HG03342 (cell line): ENCODE data around the gene SGCB.
A peak's percentile ranks its signal among the peaks of the same experiment; 100 is the strongest.
"Not testable (repeated sequence)": the region's sequence is repeated elsewhere in the genome, so short reads cannot be mapped to it uniquely, and the experiment has no call there.

Experiments used
- ATAC-seq: cut with Tn5 transposase; IDR thresholded peaks from one replicate; pipeline ENCODE4 v1.9.1; 2021; ENCODE audit warnings: mild to moderate bottlenecking, moderate library complexity; ENCODE audit not compliant: unreplicated experiment

The SGCB gene, protein sequence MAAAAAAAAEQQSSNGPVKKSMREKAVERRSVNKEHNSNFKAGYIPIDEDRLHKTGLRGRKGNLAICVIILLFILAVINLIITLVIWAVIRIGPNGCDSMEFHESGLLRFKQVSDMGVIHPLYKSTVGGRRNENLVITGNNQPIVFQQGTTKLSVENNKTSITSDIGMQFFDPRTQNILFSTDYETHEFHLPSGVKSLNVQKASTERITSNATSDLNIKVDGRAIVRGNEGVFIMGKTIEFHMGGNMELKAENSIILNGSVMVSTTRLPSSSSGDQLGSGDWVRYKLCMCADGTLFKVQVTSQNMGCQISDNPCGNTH

DNA sequence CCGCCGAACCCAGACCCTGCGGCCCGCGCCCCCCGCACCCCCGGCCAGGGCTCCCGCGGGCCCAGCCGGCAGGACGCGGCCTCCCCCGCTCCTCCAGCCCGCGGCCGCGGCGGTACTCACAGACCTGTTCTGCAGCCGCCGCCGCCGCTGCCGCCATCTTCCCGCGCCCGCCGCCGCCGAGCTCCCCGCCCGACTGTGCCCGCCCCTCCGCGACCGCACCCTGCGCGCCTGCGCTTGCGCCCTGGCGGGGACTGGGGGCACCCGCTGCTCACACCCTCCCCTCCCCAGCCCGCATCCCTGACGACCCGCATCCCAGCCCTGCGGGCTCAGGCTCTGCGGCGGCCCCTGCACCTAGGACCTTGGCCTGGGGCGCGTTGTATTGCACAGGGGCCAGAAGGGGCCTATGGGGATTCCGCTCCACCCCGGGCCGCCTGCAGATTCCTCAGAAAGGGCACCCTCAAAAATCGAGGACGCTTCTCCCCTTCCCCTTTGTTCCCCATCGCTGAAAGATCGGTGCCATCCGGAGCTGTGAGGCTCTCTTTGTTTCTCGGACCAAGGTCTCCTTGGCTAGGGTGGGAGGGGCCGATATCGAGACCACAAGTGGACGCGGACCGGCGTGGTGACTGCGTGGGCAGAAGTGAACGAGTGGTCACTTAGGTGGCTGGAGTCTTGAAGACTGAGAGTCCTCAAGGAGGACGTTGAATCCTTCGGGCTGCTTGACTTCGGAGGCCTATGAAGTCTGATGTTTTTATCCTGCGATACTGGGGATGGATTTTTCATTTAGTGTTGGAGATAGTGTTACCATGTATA, at the start of gene SGCB:
SGCB (minus strand) TSS at position 197 of the 810 bp plus-strand sequence; CDS start at position 157, 40 bp downstream.
- peak; percentile 91 for ATAC-seq

DNA sequence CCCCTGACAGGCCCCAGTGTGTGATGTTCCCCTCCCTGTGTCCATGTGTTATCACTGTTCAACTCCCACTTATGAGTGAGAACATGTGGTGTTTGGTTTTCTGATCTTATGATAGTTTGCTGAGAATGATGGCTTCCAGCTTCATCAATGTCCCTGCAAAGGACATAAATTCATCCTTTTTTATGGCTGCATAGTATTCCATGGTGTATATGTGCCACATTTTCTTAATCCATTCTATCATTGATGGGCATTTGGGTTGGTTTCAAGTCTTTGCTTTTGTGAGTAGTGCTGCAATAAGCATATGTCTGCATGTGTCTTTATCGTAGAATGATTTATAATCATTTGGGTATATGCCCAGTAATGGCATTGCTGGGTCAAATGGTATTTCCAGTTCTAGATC, 48.3 kb upstream of the SGCB start:
- not testable (repeated sequence) for ATAC-seq

DNA sequence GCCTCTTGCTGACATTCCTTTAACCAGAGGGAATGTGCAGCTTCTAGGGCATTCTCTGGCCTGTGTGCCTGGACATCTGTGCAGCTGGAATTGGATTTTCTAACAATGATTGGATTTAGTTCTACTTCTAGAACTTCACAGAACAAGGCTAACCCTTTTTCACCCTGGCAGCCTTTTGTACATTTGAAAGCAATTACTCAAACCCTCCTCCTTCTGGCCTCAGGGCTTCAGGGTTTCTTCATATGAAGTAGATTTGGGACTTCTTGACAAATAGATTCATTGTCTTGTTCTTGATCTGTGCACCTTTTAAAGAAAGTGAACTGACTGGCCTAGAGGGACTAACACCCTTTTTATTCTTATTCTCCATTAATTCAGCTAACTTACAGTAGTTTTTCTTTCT, 43.1 kb upstream of the SGCB start:
- ATAC-seq = no peak

DNA sequence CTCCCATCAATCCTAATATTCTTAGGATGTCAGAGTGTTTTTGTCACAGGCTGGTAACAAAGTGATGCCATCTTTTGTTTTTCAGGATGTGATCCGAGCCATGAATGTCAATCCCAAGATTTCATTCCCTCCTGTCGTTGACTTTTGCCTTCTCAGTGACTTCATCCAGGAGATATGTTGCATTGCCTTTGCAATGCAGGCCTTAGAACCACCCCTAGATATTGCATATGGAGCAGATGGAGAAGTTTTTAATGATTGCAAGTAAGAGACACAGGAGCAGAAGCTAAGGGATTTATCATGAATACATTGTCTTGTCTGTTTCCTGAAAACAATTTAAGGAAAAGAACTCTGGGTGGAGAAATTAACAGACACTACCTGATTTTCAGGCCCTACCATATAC, 41.6 kb upstream of the SGCB start:
- no peak for ATAC-seq

DNA sequence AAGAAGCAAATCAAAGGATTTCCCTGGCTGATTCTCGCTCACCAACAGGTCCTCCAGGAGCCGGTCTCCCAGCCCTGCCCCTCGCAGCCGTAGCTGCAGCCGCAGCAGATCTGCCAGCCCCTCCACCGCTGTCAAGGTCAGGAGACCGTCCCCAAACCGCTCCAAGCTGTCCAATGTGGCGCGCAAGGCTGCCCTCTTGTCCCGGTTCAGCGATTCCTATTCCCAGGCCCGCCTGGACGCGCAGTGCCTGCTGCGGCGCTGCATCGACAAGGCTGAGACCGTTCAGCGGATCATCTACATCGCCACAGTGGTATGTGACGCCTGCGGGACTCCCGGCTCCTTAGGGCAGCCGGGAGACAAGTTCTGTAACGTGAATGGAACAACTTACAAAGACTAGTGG, 38.6 kb upstream of the SGCB start:
- no peak for ATAC-seq

DNA sequence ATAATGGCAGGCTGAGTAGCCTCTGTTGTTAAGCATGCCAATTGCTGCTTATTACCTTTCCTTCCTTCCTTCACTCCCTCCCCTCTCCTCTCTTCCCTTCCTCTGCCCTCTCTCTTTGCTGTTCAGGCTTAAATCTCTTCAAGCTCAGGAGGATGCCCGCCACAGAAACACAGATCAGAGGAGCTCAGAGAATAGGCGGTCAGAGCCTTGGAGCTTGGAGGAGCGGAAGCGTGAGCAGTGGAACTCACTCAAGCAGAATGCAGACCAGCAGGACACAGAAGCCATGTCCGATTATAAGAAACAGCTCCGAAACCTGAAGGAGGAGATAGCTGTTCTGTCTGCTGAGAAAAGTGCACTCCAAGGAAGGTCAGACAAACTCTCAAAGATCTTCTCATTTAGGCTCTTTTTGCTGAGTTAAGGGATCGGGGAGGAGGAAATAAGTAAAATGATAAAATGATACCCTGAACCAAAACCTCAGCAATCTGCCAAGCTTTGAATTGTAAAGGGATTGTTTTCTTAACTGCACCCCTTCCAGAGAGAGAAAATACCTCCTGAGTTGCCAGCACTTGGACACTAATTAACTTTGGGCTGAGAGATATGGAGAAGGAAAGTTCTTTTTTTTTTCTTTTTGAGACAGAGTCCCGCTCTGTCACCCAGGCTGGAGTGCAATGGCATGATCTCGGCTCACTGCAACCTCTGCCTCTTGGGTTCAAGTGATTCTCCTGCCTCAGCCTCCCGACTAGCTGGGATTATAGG, 33.9 kb upstream of the SGCB start:
- ATAC-seq = no peak

DNA sequence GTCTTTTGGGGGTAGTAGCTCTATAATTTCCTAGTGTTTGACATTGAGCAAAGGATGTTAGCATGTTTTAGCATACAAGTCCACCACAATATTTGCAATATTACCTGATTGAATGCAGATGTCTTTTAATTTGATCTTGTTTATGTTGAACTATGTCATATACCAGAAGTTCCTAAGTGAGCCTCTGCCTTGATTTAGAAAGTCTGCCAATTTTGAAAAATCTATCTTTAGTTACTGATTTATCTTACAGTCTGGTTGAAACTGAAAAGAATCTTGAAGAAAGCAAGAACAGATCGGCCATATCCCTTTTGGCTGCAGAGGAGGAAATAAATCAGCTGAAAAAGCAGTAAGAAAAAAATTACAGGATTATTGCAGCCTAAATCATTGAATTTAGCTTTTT, 31.5 kb upstream of the SGCB start:
- ATAC-seq = no peak

DNA sequence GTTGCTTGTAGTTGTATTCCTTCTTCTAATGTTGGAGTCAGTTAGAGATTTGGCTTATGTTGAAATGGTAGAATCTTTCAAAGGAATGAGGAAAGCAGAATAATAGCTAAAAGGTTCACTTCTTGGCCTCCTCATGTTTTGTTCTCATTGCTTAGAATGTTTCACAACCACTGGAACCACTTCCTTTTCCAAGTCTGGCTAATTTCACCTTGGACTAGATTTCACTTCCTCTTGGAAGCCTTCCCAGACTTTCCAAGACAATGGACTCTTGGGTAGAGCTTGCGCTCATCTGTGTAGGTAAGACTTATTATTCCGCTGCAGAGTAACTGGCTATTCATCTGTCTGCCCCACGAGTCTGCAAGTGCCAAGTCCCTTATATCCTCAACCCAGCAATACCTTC, 21.3 kb upstream of the SGCB start:
- ATAC-seq = no peak

DNA sequence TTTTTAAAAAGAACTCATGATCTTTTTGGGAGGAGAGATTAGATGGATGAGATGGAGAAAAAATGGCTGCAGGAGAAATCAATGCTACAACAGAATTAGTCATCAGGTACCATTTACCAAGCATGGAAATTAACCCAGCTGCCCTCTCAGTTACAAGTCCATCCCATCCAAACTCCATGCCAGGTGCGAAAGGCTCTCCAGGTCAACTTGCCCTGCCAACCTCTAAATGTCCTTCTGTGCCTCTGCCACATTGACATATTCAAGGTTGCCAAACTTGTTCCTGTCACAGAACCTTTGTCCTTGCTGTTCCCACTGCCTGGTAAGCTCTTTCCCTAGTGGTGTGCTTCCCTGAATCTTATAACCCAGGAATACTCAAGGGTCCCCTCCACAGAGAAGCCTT, 20.2 kb upstream of the SGCB start:
- no peak for ATAC-seq

DNA sequence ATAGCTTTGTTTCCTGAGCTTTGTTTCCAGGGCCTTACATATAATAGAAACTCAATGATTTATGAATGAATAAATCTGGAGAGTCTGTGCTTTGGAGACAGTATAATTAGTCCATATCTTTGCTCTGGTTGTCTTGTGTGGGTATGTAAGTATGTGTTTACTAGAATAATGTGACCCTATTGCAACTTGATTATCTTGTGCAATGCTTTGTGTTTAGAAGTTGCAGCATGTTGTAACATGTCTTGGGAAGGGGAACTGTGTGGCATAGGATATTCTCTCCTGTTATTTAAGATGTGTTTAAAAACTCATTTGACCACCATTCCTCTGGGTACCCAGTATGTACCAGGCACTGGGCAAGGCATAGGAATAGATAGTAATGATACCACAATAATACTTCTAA, 19.1 kb upstream of the SGCB start:
- ATAC-seq = no peak

DNA sequence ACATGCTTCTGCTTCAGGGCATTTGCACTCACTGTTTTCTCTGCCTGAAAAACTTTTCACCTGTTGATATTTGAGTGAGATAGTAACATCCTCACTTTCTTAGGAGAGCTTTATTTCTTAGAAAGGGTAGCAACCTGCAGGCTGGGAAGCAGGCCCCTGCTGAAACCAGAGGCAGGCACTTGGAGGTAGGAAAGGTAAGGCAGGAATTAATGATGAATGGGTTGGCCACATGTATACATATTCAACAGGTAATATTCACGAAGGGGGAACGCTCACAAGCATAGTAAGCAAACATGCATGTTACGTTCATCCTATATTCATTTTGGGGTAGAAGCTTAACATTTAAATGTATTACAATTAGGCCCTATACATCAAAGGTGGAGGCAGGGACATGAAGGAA, 16.2 kb upstream of the SGCB start:
- no peak for ATAC-seq

DNA sequence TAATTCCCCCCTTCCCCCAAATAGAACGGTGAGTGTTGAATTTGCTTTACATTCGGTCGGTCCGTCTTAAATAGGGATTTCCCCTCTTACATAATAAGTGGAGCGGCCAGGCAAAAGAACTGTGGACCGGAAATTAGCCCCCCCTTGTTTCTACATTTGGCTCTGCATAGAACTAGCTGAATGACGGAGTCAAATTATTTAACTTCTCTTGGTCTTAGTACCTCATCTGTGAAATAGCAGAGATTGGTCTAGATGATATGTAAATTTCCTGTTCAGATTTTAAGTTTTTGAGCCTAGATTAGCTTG, 14.3 kb upstream of the SGCB start:
- ATAC-seq = peak; percentile 75

DNA sequence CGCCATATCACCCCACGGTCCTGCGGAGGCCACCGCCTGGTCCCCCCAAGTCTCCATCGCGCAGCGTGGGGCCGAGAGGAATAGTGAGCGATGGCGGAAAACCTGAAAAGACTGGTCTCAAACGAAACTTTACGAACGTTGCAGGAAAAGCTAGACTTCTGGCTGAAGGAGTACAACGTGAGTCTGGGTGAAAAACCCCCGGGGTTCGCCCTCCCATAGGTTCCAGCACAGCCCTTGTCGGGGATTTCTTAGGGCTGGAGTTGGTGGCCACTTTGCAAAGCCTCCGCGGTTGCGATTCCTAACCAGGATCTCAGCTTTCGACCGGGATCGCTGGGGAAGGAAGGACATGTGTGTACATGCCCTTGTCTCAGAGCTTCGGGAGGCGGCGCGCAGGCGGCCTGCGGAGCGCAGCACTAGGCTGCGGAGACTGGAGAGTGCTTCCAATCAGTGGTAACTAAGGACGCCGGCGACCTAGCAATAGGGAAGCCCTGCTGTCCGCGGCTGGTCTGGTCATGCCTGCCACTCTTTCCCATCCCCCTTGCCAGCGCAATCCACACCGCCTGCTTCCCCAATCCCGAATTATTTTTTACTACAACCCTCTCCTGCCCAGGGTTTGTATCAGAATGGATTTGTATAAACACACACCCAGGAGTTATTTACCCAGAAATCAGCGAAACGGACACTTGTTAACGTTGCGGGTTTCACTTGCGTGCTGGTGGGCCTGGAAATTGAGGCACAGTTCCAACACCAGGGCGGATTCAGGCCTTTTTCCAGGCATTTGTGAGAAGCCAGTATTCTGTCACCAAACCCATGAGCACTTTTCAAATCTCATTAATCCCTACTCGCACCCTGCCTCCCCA, 13.7 kb upstream of the SGCB start:
- ATAC-seq = peak; percentile 57

DNA sequence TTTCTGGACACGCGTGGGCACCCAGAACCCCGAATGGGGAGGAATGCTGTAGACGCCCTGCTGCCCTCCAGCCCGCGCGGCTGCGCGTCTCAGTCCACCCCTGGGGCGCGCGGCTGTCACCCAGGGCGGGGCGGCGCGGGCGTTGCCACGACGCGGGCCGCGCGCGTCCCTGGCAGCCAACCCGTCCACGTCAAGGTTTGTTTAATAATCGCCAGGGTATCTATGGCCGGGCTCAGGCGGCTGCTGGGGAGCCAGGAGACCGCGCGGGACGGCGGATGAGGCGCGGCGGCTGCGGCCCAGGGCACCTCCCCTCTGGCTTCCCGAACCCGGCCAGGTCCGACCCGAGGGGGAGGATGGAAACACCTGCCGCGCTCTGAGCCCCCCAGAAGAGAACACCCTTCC, 13.1 kb upstream of the SGCB start, which contains the start of gene SPATA18:
SPATA18 (plus strand) TSS at position 92 of the 402 bp plus-strand sequence. CDS start 401 bp downstream, outside the sequence.
- ATAC-seq = peak; percentile 43

DNA sequence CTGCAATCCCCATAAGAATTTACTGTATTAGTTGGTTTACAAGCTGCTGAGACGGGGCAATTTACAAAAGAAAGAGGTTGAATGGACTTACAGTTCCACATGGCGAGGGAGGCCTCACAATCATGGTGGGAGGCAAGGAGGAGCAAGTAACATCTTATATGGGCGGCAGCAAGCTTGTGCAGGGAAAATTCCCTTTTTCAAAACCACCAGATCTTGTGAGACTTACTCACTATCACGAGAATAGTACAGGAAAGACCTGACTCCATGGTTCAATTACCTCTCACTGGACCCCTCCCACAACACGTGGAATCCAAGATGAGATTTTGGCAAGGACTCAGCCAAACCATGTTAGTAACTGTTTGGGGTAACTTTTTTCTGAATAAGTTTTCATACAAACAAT, 11.2 kb upstream of the SGCB start:
- no peak for ATAC-seq

DNA sequence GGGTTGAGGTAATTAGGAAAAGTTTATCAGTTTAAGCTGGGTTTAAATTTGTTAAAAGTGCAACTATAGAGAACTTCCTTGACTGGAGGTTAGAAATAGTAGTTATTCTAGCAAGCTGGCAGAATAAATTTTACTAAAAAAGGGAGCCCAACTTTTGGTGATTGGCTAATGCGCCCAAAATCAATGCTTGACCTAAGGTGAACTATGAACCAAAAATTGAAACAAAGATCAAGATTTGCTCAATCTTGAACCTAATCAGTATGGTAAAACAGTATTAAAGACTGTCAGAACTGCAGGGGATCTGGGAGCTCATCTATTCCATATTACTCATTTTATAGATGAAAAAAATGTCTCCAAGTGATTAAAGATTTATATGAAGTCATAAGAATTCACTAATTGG, 6.9 kb upstream of the SGCB start:
- no peak for ATAC-seq

DNA sequence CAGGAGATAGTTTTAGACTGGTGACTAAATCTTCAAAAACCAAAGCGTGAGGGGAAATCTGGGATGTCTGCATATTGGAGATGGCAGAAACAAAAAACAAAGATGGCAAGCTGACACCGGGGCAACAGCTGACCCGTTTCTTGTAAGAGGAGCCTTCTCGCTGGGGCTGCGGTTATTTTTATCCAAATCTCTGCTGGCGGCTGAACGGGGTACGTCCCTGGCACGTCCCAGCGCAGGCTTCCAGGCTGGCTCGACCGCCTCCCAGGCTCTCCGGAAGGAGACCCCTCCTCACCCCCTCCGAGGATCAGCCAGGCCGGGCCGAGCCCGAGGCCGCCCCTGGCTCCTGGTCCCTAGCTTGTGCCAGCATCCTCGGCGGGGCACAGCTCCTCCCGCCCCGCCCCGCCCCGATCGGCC, 403 bp downstream of the SGCB start:
- ATAC-seq = peak; percentile 50

DNA sequence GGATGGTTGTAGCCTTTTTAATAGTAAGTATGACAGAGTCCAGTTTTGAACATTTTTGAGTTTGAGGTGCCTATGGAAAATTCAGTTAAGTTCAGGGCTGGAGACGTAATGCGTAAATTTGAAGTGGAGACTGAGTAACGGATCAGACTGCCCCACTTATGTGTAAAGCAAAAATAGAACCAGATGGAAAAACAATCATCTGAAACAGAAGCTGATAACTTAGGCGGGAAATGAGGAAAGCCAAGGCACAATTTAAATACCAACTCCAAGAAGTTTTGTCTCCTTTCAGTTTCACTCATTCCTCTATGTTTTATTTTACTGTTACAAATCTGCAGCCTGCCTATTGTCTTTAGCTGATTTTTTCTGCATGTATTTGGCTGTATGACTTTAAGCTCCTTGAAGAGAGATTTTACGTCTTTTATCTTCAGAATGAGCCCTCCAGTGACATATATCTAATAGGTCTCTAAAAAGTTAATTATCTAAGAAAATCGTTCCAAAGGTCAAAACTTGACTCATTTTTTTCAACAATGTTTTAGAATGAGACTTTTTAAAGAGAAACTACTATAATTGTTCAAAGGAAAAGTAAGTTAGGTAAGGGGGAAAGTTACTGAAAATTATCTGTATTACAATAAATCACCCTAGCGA, 1.1 kb downstream of the SGCB start:
- ATAC-seq = no peak

DNA sequence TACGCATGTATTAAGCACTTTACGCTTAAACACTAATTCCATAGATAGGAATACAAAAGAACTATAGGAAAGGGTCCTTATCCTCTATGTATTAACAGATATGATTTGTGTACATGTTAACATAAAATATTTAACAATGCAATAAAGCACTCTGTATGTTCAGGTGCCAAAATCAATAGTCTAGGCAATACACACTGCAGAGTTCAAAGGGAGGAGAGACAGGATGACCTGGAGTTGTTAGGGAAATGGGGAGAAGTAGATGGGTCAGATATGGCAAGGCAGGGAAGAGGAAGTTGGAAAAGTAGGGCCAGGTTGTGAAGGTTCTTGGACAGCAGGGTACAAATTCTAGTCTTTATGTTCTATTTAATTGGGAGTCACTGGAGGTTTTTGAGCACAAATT, 2.9 kb downstream of the SGCB start:
- no peak for ATAC-seq

DNA sequence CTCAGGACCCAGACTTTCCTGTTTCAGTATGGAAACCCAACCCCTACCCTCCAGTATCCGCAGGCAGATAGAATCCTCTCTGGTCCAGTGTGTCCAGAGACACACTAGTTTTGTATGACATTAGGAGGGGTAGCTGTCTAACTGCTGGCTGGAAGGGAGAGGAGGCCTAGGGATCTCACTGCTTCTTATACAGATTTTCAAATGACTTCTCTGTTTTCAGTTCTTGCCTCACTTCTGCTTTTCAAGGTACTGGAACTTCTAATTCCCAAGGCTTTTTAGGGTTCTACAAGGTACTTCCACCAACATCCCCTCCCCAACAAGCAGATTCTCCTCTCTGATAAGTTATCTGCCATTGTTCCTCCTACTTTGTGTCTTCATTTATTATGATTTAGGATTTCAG, 6.1 kb downstream of the SGCB start:
- ATAC-seq = no peak
